Measurements from ENCODE around the gene FANCI.

Gene FANCI

GRCh38 chr15:89362203-89363101, 118.7 kb downstream of the FANCI start (continued):
- TF ChIP-seq ZFP69B (tag by site-specific recombination; IDR thresholded peaks at IDR 0.05) (no peak), ZNF596 (tag by site-specific recombination; IDR thresholded peaks at IDR 0.05) (no peak), ZNF555 (tag by site-specific recombination; conservative IDR thresholded peaks at IDR 0.05) (no peak), AEBP2 (tag by site-specific recombination; IDR thresholded peaks at IDR 0.05; ENCODE audit: borderline replicate concordance) (no peak), ZSCAN30 (tag by site-specific recombination; IDR thresholded peaks at IDR 0.05) (peak; percentile 88), ZNF791 (tag by site-specific recombination; IDR thresholded peaks at IDR 0.05) (no peak), ZBTB48 (tag by site-specific recombination; IDR thresholded peaks at IDR 0.05) (peak; percentile 48; the same call in 1 of the 2 replicates), ZBTB44 (tag by site-specific recombination; IDR thresholded peaks at IDR 0.05) (no peak), PRDM2 (tag by site-specific recombination; IDR thresholded peaks at IDR 0.05; ENCODE audit: borderline replicate concordance) (no peak), ZNF785 (tag by site-specific recombination; IDR thresholded peaks at IDR 0.05) (no peak), PRDM10 (tag by site-specific recombination; IDR thresholded peaks at IDR 0.05) (peak; percentile 66), ZBTB8A (tag by site-specific recombination; IDR thresholded peaks at IDR 0.05) (peak; percentile 77), ZBTB6 (tag by site-specific recombination; IDR thresholded peaks at IDR 0.05) (no peak), EGR2 (tag by site-specific recombination; IDR thresholded peaks at IDR 0.05; ENCODE audit: low read depth) (peak; percentile 12; the same call in 1 of the 2 replicates), PRDM6 (tag by site-specific recombination; IDR thresholded peaks at IDR 0.05) (no peak), GLIS1 (tag by site-specific recombination; IDR thresholded peaks at IDR 0.05) (peak; percentile 77), ZNF114 (tag by site-specific recombination; IDR thresholded peaks at IDR 0.05) (no peak), PRDM4 (tag by site-specific recombination; IDR thresholded peaks at IDR 0.05) (no peak)

Measured in HEK293 (cell line).